Ascending aorta (tissue), 2 donors: ENCODE results near the gene LTA4H. TPM values are rescaled to one million over a fixed set of nuclear protein-coding genes. Genes with fewer than 3 reads are reported as not detected.

Experiments
- DNase-seq, 2 donors: peaks; one replicate each; pipeline ENCODE4 v3.0.0-alpha.2; 2019; ENCODE audit warnings: low spot score in 2 of 2
- H3K27ac ChIP-seq, 2 donors: fragments of 200-600 bp; sonication (generic); one replicate each; pipeline ENCODE4 v1.5.1; 2016 to 2017; ENCODE audit warnings: mild to moderate bottlenecking in 1 of 2
- H3K27me3 ChIP-seq: fragments of 200-600 bp; sonication (generic); one replicate; pipeline ENCODE4 v1.5.1; 2017
- H3K36me3 ChIP-seq, 2 donors: fragments of 200-600 bp; sonication (generic); one replicate each; pipeline ENCODE4 v1.5.1; 2016
- H3K4me1 ChIP-seq, 2 donors: fragments of 200-600 bp; sonication (generic); one replicate each; pipeline ENCODE4 v1.5.1; 2016 to 2017; ENCODE audit warnings: mild to moderate bottlenecking in 1 of 2
- H3K4me3 ChIP-seq, 2 donors: fragments of 200-600 bp; sonication (generic); one replicate each; pipeline ENCODE4 v1.5.1; 2016 to 2017; ENCODE audit warnings: mild to moderate bottlenecking in 1 of 2
- H3K9me3 ChIP-seq, 2 donors: fragments of 200-600 bp; sonication (generic); one replicate each; pipeline ENCODE4 v1.5.1; 2016
- intact Hi-C: fragments of 100-400 bp; cut with DNase I; formaldehyde crosslinking; loops from one replicate; pipeline ENCODE4 v1.15.1; 2023
- total RNA-seq: library from RNA; depleted of rRNA; stranded (reverse); fragments of >200 nt; gene quantifications from one replicate; pipeline ENCODE4 v1.1.0, GENCODE V29; 2016
- TF ChIP-seq, protein P1 (sequence below), 3 experiments: fragments of 200-600 bp in 2 of 3; fragments of 450-650 bp in 1 of 3; sonication (generic) in 2 of 3; IDR thresholded peaks; one replicate each; pipeline ENCODE4 v1.5.1; 2016 to 2019; ENCODE audit warnings: antibody characterized with exemption in 3 of 3, mild to moderate bottlenecking in 1 of 3, moderate library complexity in 1 of 3

LTA4H gene
- total RNA-seq: 47.3 TPM

DNA sequence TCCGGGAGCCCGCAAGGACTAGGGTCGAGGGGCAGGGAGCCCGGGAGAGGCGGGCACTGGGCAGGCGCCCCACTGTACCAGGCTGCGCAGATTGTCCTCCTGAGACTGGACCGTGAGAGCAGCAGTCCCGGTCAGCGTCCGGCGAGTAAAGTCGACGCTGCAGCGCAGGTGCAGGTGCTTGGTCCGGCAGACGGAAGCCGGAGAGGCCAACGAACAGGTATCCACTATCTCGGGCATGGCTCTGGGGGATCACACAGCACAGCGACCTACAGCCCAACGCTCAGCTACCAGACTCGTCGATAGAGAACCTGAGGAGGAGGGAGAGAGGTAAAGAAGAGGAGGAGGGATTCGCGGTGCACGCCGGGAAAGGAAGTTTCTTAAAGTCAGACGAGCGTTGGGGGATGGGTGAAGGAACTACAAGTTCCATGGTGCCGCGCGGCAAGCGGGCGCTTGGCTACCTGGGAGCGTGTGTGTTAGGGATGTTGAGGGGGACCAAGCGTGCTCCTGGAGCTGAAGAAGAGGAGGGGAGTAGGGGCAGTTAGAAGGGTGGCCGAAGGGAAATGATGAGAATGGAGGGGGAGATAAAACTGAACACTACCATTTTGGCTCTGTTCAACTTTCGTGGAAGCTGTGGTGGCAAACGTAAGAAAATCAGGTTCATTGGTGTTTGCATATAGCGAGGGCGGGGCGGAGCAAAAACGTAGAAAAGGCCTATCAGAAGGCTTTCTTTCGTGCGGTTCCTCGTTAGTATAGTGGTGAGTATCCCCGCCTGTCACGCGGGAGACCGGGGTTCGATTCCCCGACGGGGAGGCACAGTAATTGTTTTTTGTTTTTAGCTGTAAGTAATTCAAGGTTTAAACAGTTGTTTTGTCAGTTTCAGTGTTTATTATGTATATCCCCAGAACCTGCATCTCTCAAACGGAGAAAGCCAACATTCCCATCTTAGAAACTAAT, at the start of gene LTA4H:
TSS of gene LTA4H (minus strand) at position 305 of the 954 bp plus-strand sequence. CDS start at position 237, 68 bp downstream.
- Histone ChIP-seq H3K4me3 (peak within 1 kb of the TSS; percentile 77 to 83), H3K27me3 (no peaks in the 10 kb centered on the region), H3K27ac (peak within 1 kb of the TSS; percentile 78 to 93), H3K9me3 (no peaks in the 10 kb centered on the region), H3K36me3 (no peaks in the 10 kb centered on the region), H3K4me1 (peaks cover 0 to 13% of the 10 kb centered on the region in 2 donors)
- intact Hi-C loops: loop anchor here (2.0 to 5.0 kb wide), 3 partner anchors 163 to 452 kb away; partner anchors contain the start of genes CDK17 and CFAP54
- TF ChIP-seq, protein P1, sequence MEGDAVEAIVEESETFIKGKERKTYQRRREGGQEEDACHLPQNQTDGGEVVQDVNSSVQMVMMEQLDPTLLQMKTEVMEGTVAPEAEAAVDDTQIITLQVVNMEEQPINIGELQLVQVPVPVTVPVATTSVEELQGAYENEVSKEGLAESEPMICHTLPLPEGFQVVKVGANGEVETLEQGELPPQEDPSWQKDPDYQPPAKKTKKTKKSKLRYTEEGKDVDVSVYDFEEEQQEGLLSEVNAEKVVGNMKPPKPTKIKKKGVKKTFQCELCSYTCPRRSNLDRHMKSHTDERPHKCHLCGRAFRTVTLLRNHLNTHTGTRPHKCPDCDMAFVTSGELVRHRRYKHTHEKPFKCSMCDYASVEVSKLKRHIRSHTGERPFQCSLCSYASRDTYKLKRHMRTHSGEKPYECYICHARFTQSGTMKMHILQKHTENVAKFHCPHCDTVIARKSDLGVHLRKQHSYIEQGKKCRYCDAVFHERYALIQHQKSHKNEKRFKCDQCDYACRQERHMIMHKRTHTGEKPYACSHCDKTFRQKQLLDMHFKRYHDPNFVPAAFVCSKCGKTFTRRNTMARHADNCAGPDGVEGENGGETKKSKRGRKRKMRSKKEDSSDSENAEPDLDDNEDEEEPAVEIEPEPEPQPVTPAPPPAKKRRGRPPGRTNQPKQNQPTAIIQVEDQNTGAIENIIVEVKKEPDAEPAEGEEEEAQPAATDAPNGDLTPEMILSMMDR (IDR thresholded peaks at IDR 0.05): no peak
- peak; percentile 93 to 99 for DNase-seq

DNA sequence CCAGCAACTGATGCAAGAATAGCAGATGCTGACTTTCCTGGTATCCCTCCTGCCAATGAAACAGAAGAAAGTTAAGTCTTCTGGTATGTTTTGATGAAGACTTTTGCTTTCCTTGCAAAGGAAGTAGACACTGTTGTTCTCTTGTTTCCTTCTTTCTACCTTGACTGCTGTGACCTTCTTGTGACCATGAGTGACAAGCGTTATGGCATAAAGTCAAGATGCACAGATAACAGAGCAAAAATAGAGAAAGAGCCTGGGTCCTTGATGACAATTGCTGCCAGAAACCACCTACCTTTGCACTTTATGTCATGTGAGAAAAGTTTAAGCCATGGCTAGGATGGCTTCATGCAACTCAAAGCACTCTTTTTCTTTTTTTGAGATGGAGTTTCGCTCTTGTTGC, 49.2 kb upstream of the LTA4H start:
- H3K9me3 ChIP-seq: no peaks in the 10 kb centered on the region
- H3K36me3 ChIP-seq: no peaks in the 10 kb centered on the region
- DNase-seq: no peak
- H3K27me3 ChIP-seq: no peaks in the 10 kb centered on the region
- H3K27ac ChIP-seq: no peak overlapping the region
- TF ChIP-seq, protein P1 (IDR thresholded peaks at IDR 0.05): no peak
- no peaks in the 10 kb centered on the region for H3K4me1 ChIP-seq
- intact Hi-C loops: no loop called here
- no peak overlapping the region for H3K4me3 ChIP-seq

DNA sequence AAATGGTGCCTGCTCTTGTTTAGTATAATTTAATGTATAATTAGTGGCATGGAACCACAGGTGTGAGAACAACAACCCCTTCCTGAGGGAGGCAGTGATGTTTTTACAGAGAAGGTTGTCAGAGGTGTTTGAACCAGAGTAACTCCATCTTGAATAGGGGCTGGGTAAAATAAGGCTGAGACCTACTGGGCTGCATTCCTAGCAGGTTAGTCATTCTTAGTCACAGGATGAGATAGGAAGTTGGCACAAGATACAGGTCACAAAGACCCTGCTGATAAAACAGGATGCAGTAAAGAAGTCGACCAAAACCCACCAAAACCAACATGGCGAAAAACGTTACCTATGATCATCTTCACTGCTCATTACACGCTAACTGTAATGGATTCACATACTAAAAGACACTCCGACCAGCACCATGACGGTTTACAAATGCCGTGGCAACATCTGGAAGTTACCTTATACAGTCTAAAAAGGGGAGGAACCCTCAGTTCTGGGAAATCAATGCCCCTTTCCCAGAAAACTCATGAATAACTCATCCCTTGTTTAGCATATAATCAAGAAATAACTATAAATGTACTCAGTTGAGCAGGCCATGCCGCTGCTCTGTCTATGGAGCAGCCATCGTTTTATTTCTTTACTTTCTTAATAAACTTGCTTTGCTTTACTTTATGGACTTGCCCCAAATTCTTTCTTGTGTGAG, 47.8 kb upstream of the LTA4H start:
- Histone ChIP-seq H3K27ac (no peak overlapping the region), H3K4me3 (no peak overlapping the region), H3K9me3 (no peaks in the 10 kb centered on the region), H3K36me3 (no peaks in the 10 kb centered on the region), H3K4me1 (no peaks in the 10 kb centered on the region), H3K27me3 (no peaks in the 10 kb centered on the region)
- intact Hi-C loops: no loop called here
- no peak for DNase-seq
- TF ChIP-seq, protein P1 (IDR thresholded peaks at IDR 0.05): no peak

DNA sequence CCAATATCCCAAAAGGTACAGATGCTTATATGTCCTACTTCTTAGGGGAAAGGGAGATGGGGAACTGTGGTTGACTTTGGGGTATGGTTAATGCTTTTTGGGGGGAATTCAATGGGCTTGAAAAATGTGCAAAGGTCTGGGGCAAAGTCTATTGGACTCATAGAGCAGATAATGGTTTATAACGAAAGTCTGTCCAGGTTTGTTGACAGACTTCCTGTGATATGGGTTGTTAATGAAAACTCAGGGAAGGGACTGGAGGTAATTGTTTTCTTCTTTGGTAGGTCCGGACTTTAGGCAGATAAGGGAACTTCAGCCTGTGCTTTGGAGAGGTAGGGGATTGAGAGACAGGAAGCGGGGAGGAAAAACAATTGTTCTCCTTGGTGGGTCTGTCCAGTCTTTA, 46.2 kb upstream of the LTA4H start:
- no peaks in the 10 kb centered on the region for H3K4me1 ChIP-seq
- DNase-seq: no peak
- no peaks in the 10 kb centered on the region for H3K27me3 ChIP-seq
- H3K27ac ChIP-seq: no peak overlapping the region
- TF ChIP-seq, protein P1 (IDR thresholded peaks at IDR 0.05): no peak
- intact Hi-C loops: no loop called here
- H3K36me3 ChIP-seq: no peaks in the 10 kb centered on the region
- no peak overlapping the region for H3K4me3 ChIP-seq
- no peaks in the 10 kb centered on the region for H3K9me3 ChIP-seq

DNA sequence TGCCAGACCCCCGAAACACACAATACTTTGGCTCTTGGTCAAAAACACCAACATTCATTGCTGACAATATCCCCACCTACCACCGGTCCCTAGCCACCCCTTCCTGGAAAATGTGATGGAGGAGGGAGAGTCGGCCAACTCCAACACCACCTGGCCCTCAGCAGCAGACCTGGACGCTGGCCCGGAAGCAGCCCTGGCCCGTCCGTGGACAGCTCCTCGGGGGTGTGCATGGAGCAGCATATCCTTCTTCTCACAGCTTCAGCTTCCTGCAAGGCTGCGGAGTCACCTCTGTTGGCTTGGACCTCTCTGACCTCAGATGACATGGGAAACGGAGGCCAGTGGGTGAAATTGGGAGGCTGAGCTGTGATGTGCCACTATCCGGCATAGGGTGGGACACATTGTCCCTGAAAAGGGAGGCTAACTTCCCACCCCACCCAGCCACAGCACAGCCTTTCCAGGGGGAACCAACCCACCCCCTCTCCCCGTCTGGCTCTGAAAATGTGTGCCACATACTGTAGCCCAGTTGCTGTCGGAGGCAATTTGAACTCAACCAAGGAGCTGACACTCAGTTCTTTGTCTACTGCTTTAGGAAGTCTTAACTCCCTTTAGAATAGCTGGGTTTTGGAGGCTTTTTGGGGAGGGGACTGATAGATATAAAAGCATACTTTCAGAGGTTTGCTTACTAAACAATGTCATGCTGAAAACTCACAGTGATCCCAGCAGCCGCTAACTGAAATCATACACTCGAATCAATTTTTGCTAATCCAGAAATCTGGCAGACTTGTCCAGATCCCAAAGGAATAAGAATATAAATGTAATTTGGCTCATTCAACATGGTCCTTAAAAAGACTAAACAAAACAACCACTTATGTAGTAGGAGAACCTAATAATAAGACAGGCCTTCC, 43.1 kb upstream of the LTA4H start:
- Histone ChIP-seq H3K36me3 (no peaks in the 10 kb centered on the region), H3K9me3 (no peaks in the 10 kb centered on the region), H3K4me3 (peak overlapping the region in 1 of 2 donors; percentile 2), H3K27me3 (no peaks in the 10 kb centered on the region), H3K4me1 (no peaks in the 10 kb centered on the region), H3K27ac (peak overlapping the region; percentile 46 to 50)
- DNase-seq: peak in 1 of 2 donors; percentile 64
- TF ChIP-seq, protein P1 (IDR thresholded peaks at IDR 0.05): no peak
- intact Hi-C loops: no loop called here
